Measurements from ENCODE around the gene SCAF11.

Gene SCAF11

DNA sequence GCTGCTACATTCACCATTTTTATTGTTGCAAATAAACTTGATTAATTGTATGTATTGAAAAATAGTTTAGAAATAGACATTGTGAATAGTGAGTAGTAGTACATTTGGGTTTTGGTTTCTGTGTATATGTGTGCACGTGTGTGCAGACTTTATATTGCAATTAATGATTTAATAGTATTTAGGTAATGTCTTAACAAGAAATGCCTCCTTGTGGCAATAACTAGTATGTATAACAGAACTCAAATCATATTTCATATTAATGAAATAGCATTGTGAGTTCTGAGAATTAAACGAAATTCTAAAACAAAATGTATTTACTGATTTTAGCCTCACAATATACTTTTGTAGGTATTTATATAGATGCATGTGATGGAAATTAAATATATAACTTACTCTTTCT is 100.1 kb downstream of the SCAF11 start:
- Histone ChIP-seq H3K36me3 (peaks cover 61 to 99% (median 84%) of the 10 kb centered on the region in 11 experiments), H3K9me3 (replicated peaks in 1 of 11) (peaks cover 4 to 12% (median 7%) of the 10 kb centered on the region in 11 experiments; a peak in 20 of 22 replicates), H3K9ac (no peak overlapping the region), H3K4me3 (no peak overlapping the region), H3K4me1 (peaks cover 0 to 16% (median 3%) of the 10 kb centered on the region in 10 experiments; a peak in 8 of 20 replicates), H3K27me3 (no peaks in the 10 kb centered on the region), H4K20me1 (no peaks in the 10 kb centered on the region), H3K27ac (no peak overlapping the region), H3K4me2 (no peak overlapping the region)
- no peak for TF ChIP-seq Cebpa-rat (IDR thresholded peaks at IDR 0.05)

DNA sequence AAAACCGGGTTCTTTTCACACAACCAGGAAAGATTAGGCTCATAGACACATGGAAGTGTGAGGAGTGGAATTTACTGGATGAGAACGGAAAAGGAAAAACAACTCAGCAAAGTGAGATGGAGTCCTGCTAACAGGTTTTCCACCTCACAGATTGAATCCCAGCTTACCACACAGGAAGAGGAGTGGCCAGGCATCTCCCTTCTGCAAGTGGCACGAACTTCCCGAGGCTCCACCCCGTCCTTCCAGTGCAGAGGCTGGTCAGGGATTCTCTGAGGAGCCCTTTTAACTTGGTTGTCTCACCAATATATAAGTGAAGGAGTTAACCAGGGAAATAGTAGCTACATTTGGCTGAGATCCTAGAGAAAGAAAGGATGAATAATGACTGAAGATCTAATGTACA is 102.8 kb downstream of the SCAF11 start:
- Histone ChIP-seq H3K27me3 (no peaks in the 10 kb centered on the region), H3K4me1 (peaks cover 0 to 16% (median 3%) of the 10 kb centered on the region in 10 experiments; a peak in 8 of 20 replicates), H3K36me3 (peaks cover 63 to 99% (median 87%) of the 10 kb centered on the region in 11 experiments), H3K9ac (no peak overlapping the region), H3K4me2 (no peak overlapping the region), H3K27ac (no peak overlapping the region), H3K9me3 (replicated peaks in 1 of 11) (peaks cover 23 to 30% (median 26%) of the 10 kb centered on the region in 11 experiments), H3K4me3 (no peak overlapping the region), H4K20me1 (no peaks in the 10 kb centered on the region)
- TF ChIP-seq Cebpa-rat (IDR thresholded peaks at IDR 0.05) = no peak

DNA sequence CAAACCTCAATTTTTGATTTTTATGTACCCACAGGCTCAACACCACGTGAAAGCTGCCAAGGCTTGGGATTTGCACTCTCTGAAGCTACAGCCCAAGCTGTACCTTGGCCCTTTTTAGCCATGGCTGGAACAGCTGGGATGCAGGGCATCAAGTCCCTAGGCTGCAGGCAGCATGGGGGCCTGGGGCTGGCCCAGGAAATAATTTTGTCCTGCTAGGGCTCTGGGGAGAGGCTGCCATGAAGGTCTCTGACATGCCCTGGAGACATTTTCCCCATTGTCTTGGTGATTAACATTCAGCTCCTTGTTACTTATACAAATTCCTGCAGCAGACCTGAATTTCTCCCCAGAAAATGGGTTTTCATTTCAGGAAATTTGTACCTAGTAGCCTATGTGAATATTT is 103.7 kb downstream of the SCAF11 start:
- no peak for TF ChIP-seq Cebpa-rat (IDR thresholded peaks at IDR 0.05)
- Histone ChIP-seq H4K20me1 (peaks cover 0 to 2% (median 0%) of the 10 kb centered on the region in 11 experiments; a peak in 1 of 22 replicates), H3K36me3 (peaks cover 64 to 99% (median 87%) of the 10 kb centered on the region in 11 experiments), H3K9ac (no peak overlapping the region), H3K27ac (no peak overlapping the region), H3K27me3 (no peaks in the 10 kb centered on the region), H3K4me3 (no peak overlapping the region), H3K9me3 (replicated peaks in 1 of 11) (peaks cover 23 to 38% (median 30%) of the 10 kb centered on the region in 11 experiments), H3K4me2 (no peak overlapping the region), H3K4me1 (peaks cover 0 to 11% (median under 1%) of the 10 kb centered on the region in 10 experiments; a peak in 8 of 20 replicates)

DNA sequence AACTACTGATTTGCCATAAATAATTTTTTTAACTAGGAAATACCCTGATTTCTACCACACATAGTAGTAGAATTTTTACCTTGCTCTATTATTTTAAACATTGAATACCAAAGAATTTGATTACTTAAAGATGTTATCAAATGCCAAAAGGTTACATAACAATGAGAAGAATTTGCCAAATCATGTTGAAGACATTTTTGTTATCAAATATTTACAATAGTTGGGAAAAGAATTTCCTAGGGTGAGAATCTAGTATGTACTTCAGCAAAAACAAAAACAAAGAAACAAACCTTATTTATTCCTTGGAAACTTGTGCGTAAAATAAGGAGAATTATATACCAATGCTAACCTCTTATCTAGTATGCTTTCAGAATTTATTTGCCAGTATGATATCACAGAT is 107.2 kb downstream of the SCAF11 start:
- Histone ChIP-seq H3K4me2 (no peak overlapping the region), H3K27ac (no peak overlapping the region), H3K9me3 (replicated peaks in 1 of 11) (peaks cover 24 to 47% (median 34%) of the 10 kb centered on the region in 11 experiments), H3K27me3 (no peaks in the 10 kb centered on the region), H4K20me1 (peaks cover 0 to 16% (median 0%) of the 10 kb centered on the region in 11 experiments; a peak in 1 of 22 replicates), H3K4me3 (no peak overlapping the region), H3K36me3 (peaks cover 84 to 100% (median 93%) of the 10 kb centered on the region in 11 experiments), H3K9ac (no peak overlapping the region), H3K4me1 (peaks cover 0 to 7% (median 2%) of the 10 kb centered on the region in 10 experiments; a peak in 7 of 20 replicates)
- TF ChIP-seq Cebpa-rat (IDR thresholded peaks at IDR 0.05) = no peak

DNA sequence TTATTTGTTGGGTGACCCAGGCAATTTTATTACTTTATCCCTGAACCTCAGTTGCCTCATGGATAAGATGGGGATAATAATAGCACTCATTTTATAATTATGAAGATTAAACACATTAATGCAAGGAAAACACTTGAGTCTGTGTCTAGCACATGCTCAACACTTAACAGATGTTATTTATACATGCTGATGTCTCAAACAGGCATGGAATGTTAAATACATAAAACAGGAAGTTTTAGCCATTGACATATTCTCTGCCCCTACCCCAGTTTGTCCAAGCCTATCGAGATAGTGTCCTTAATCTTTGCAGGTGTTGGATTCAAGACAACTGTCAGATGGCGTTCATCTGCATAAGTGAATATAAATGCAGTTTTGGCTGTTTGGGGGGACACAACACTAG is 109.8 kb downstream of the SCAF11 start:
- H3K4me1 ChIP-seq = peaks cover 0 to 18% (median 5%) of the 10 kb centered on the region in 10 experiments; a peak in 7 of 20 replicates
- peaks cover 79 to 100% (median 92%) of the 10 kb centered on the region in 11 experiments for H3K36me3 ChIP-seq
- H3K4me2 ChIP-seq = no peak overlapping the region
- H3K4me3 ChIP-seq = no peak overlapping the region
- H3K27ac ChIP-seq = no peak overlapping the region
- peaks cover 26 to 55% (median 47%) of the 10 kb centered on the region in 11 experiments for H3K9me3 ChIP-seq (replicated peaks in 1 of 11)
- no peak overlapping the region for H3K9ac ChIP-seq
- peaks cover 0 to 16% (median 0%) of the 10 kb centered on the region in 11 experiments; a peak in 2 of 22 replicates for H4K20me1 ChIP-seq
- TF ChIP-seq Cebpa-rat (IDR thresholded peaks at IDR 0.05) = no peak
- H3K27me3 ChIP-seq = no peaks in the 10 kb centered on the region

DNA sequence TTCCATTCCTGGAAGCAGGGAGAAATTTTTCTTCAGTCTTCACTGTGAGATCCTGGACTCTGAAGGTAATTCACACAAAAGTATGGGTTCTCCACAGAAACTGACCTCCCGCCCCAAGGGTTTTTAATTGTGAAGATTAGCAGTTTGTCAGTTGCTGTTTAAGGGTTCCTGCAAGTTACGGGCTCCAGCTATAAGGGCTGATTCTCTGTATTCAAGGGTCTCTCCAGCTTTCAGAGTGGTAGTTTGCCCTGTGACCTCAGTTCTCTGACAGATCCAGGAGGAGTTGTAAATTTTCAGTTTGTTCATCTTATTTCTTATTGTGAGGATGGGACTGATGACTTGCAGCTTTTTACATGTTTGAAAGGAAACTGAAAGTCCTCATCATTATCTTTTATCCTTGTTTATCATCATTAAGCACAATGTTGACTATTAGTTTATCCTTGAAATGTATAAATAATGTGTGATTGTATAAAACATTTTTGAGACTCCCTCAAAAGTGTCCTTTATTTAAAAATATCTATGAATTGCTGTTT is 110.9 kb downstream of the SCAF11 start:
- no peak overlapping the region for H3K4me2 ChIP-seq
- H3K27me3 ChIP-seq = no peaks in the 10 kb centered on the region
- no peak for TF ChIP-seq Cebpa-rat (IDR thresholded peaks at IDR 0.05)
- H3K4me3 ChIP-seq = no peak overlapping the region
- H3K36me3 ChIP-seq = peaks cover 79 to 100% (median 92%) of the 10 kb centered on the region in 11 experiments
- peaks cover 0 to 18% (median 5%) of the 10 kb centered on the region in 10 experiments; a peak in 7 of 20 replicates for H3K4me1 ChIP-seq
- peaks cover 0 to 16% (median 0%) of the 10 kb centered on the region in 11 experiments; a peak in 2 of 22 replicates for H4K20me1 ChIP-seq
- peaks cover 26 to 55% (median 47%) of the 10 kb centered on the region in 11 experiments for H3K9me3 ChIP-seq (replicated peaks in 1 of 11)
- H3K9ac ChIP-seq = 0 out of 22 replicates have a peak overlapping the region, but pooled peaks of 1 of the 11 experiments have one; percentile 14
- H3K27ac ChIP-seq = peak overlapping the region in 7 of 11 experiments; percentile 1 to 51 (median 24); a peak in 9 of 22 replicates

DNA sequence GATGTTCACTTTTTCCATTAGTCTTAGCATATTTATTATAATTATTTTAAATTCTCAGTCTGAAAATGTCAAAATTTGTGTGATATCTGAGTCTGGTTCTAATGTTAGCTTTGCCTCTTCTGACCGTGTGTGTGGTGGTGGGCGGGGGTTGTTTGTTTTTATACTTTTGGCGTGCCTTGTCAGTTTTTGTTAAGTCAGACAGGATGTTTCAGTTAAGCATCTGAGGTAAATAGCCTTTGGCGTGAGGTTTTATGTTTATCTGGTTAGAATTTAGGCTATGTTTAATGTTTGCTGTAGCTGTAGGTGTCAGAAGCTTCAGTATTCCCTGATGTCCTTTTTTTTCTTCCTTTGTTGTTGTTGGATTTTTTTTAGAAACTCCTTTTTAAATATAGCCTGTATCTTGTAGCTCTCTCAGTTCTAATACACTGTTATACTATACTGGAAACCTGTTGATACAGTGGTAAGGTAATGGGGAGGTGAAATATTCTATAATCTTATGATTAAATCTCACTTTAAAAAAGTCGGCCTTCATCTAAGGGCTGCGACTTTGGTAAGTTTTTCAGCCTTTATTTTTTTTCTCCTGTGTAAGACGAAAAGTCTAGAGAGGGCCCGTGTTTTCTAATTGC is 111.6 kb downstream of the SCAF11 start:
- no peaks in the 10 kb centered on the region for H3K27me3 ChIP-seq
- H3K4me2 ChIP-seq = no peak overlapping the region
- H3K4me1 ChIP-seq = peaks cover 0 to 18% (median 5%) of the 10 kb centered on the region in 10 experiments; a peak in 7 of 20 replicates
- H3K36me3 ChIP-seq = peaks cover 79 to 100% (median 92%) of the 10 kb centered on the region in 11 experiments
- H3K27ac ChIP-seq = peak overlapping the region in 7 of 11 experiments; percentile 1 to 51 (median 6); a peak in 6 of 22 replicates
- no peak overlapping the region for H3K4me3 ChIP-seq
- TF ChIP-seq Cebpa-rat (IDR thresholded peaks at IDR 0.05) = no peak
- H4K20me1 ChIP-seq = peaks cover 0 to 16% (median 0%) of the 10 kb centered on the region in 11 experiments; a peak in 2 of 22 replicates
- H3K9ac ChIP-seq = no peak overlapping the region
- H3K9me3 ChIP-seq (replicated peaks in 1 of 11) = peaks cover 26 to 55% (median 47%) of the 10 kb centered on the region in 11 experiments

DNA sequence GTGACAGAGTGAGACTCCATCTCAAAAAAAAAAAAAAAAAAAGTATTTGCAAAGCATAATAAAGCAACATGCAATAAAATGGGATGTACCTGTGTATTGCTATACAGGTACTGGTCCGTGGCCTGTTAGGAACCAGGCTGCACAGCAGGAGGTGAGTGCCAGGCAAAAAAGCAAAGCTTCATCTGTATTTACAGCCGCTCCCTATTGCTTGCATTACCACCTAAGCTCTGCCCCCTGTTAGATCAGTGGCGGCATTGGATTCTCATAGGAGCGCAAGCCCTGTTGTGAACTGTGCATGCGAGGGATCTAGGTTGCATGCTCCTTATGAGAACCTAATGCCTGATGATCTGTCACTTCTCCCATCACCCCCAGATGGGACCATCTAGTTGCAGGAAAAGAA is 113.3 kb downstream of the SCAF11 start:
- H3K4me3 ChIP-seq = no peak overlapping the region
- no peaks in the 10 kb centered on the region for H3K27me3 ChIP-seq
- H3K9me3 ChIP-seq (replicated peaks in 1 of 11) = peaks cover 25 to 58% (median 50%) of the 10 kb centered on the region in 11 experiments
- TF ChIP-seq Cebpa-rat (IDR thresholded peaks at IDR 0.05) = no peak
- no peak overlapping the region for H3K4me2 ChIP-seq
- peaks cover 79 to 100% (median 94%) of the 10 kb centered on the region in 11 experiments for H3K36me3 ChIP-seq
- H3K9ac ChIP-seq = no peak overlapping the region
- H3K4me1 ChIP-seq = peaks cover 0 to 18% (median 5%) of the 10 kb centered on the region in 10 experiments; a peak in 7 of 20 replicates
- H3K27ac ChIP-seq = no peak overlapping the region
- peaks cover 0 to 16% (median 0%) of the 10 kb centered on the region in 11 experiments; a peak in 2 of 22 replicates for H4K20me1 ChIP-seq

DNA sequence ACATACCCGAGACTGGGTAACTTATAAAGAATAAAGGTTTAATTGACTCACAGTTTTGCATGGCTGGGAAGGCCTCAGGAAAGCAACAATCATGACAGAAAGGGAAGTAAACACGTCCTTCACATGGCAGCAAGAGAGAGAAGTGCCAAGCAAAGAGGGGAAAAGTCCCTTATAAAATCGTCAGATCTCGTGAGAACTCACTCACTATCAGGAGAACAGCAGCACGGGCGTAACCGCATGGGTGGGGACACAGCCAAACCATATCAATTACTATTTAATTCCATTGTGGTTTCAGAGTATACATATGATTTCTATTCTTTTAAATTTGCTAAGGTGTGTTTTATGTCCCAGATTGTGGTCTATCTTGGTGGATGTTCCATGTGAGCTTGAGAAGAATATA is 117.9 kb downstream of the SCAF11 start:
- H3K4me2 ChIP-seq = no peak overlapping the region
- H3K27me3 ChIP-seq = no peaks in the 10 kb centered on the region
- no peak overlapping the region for H3K4me3 ChIP-seq
- no peak for TF ChIP-seq Cebpa-rat (IDR thresholded peaks at IDR 0.05)
- peaks cover 0 to 3% (median 0%) of the 10 kb centered on the region in 10 experiments; a peak in 1 of 20 replicates for H3K4me1 ChIP-seq
- H3K27ac ChIP-seq = no peak overlapping the region
- H3K9me3 ChIP-seq (replicated peaks in 1 of 11) = peaks cover 19 to 48% (median 41%) of the 10 kb centered on the region in 11 experiments
- H3K9ac ChIP-seq = no peak overlapping the region
- peaks cover 89 to 100% (median 98%) of the 10 kb centered on the region in 11 experiments for H3K36me3 ChIP-seq
- peaks cover 0 to 17% (median 0%) of the 10 kb centered on the region in 11 experiments; a peak in 2 of 22 replicates for H4K20me1 ChIP-seq
